HG03066 (cell line): ENCODE measurements around the gene NRG2.

Source experiments
- ATAC-seq: cut with Tn5 transposase; IDR thresholded peaks from one replicate; pipeline ENCODE4 v1.9.1; 2021; ENCODE audit warnings: low read depth; ENCODE audit not compliant: unreplicated experiment

The NRG2 gene

GRCh38 chr5:140013536-140013935 lies 29.6 kb downstream of the NRG2 start:
- ATAC-seq = no peak

GRCh38 chr5:140012443-140012842 lies 30.7 kb downstream of the NRG2 start:
- ATAC-seq = no peak

GRCh38 chr5:140011297-140011802 lies 31.7 kb downstream of the NRG2 start:
- peak; percentile 93 for ATAC-seq

- no peak for ATAC-seq
These were observed 32.3 kb downstream of the NRG2 start for GRCh38 chr5:140010798-140011197.

GRCh38 chr5:140007311-140007710 lies 35.8 kb downstream of the NRG2 start:
- ATAC-seq = no peak

- peak; percentile 92 for ATAC-seq
These were observed 37.9 kb downstream of the NRG2 start for GRCh38 chr5:140005145-140005591.

- ATAC-seq = no peak
These were observed 38.9 kb downstream of the NRG2 start for GRCh38 chr5:140004174-140004573.

GRCh38 chr5:140003519-140003918 lies 39.6 kb downstream of the NRG2 start:
- no peak for ATAC-seq

GRCh38 chr5:140000332-140000731 lies 42.8 kb downstream of the NRG2 start:
- ATAC-seq = no peak

GRCh38 chr5:139998837-139999236 lies 44.3 kb downstream of the NRG2 start:
- no peak for ATAC-seq

GRCh38 chr5:139997276-139997675 lies 45.8 kb downstream of the NRG2 start:
- no peak for ATAC-seq

- no peak for ATAC-seq
These were observed 47.2 kb downstream of the NRG2 start for GRCh38 chr5:139995929-139996328.

GRCh38 chr5:139994234-139994633 lies 48.9 kb downstream of the NRG2 start:
- no peak for ATAC-seq

GRCh38 chr5:139985733-139986132 lies 57.4 kb downstream of the NRG2 start:
- no peak for ATAC-seq

GRCh38 chr5:139985290-139985689 lies 57.8 kb downstream of the NRG2 start:
- ATAC-seq = no peak

- no peak for ATAC-seq
These were observed 58.3 kb downstream of the NRG2 start for GRCh38 chr5:139984816-139985215.

GRCh38 chr5:139982975-139983240 lies 60.2 kb downstream of the NRG2 start:
- no peak for ATAC-seq

- no peak for ATAC-seq
These were observed 60.7 kb downstream of the NRG2 start for GRCh38 chr5:139982157-139982974.

- ATAC-seq = no peak
These were observed 62.3 kb downstream of the NRG2 start for GRCh38 chr5:139980765-139981164.

- ATAC-seq = no peak
These were observed 63.2 kb downstream of the NRG2 start for GRCh38 chr5:139979943-139980342.

- no peak for ATAC-seq
These were observed 63.6 kb downstream of the NRG2 start for GRCh38 chr5:139979518-139979917.

- ATAC-seq = no peak
These were observed 66.4 kb downstream of the NRG2 start for GRCh38 chr5:139976703-139977102.

GRCh38 chr5:139975942-139976341 lies 67.2 kb downstream of the NRG2 start:
- no peak for ATAC-seq
